Gastrocnemius medialis (tissue), 4 donors: Measurements from ENCODE around the gene COX5B.

Source experiments
- POLR2A ChIP-seq, 2 donors: fragments of 450-650 bp; IDR thresholded peaks; one replicate each; pipeline ENCODE4 v1.6.1; 2017; ENCODE audit warnings: antibody characterized with exemption in 2 of 2, mild to moderate bottlenecking in 2 of 2, moderate library complexity in 2 of 2
- TF ChIP-seq, protein P1 (sequence below), 5 experiments: fragments of 450-650 bp in 3 of 5; fragments of 200-600 bp in 2 of 5; sonication (generic) in 2 of 5; IDR thresholded peaks in 4 of 5; conservative IDR thresholded peaks in 1 of 5; 1 replicate in 4 of 5; 2 replicates in 1 of 5; pipeline ENCODE4 v1.5.1; 2016 to 2019; ENCODE audit warnings: antibody characterized with exemption in 5 of 5, mild to moderate bottlenecking in 3 of 5, moderate library complexity in 3 of 5

DNA sequence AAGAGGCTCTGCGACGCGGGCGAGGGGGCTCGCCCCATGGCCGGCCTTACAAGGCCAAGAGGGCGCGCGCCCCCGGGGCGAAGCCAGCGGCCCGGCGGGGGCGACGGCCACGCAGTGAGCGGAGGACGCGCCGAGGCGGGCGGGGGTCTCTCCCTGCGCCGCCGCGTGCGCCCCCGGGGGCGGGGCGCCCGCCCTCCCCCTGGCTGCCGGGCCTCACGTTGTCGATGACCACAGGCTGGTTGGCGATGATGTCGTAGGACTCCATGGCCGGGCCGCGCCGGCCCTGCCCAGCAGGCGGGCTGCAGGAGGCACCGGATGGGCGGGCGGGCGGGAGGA lies 17.7 kb downstream of the COX5B start:
- TF ChIP-seq, protein P1, sequence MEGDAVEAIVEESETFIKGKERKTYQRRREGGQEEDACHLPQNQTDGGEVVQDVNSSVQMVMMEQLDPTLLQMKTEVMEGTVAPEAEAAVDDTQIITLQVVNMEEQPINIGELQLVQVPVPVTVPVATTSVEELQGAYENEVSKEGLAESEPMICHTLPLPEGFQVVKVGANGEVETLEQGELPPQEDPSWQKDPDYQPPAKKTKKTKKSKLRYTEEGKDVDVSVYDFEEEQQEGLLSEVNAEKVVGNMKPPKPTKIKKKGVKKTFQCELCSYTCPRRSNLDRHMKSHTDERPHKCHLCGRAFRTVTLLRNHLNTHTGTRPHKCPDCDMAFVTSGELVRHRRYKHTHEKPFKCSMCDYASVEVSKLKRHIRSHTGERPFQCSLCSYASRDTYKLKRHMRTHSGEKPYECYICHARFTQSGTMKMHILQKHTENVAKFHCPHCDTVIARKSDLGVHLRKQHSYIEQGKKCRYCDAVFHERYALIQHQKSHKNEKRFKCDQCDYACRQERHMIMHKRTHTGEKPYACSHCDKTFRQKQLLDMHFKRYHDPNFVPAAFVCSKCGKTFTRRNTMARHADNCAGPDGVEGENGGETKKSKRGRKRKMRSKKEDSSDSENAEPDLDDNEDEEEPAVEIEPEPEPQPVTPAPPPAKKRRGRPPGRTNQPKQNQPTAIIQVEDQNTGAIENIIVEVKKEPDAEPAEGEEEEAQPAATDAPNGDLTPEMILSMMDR (IDR thresholded peaks at IDR 0.05 in 4 of 5, conservative IDR thresholded peaks at IDR 0.05 in 1 of 5): no peak
- no peak for TF ChIP-seq POLR2A (IDR thresholded peaks at IDR 0.05)
